Stimulated activated CD4-positive, alpha-beta T cell treated with anti-CD3 and anti-CD28 coated beads, Interleukin-4, amount 100 ng/mL, for 48 hours (primary cell): ENCODE data around the gene POLR2E.

Experiments
- DNase-seq, 2 donors: peaks; one replicate each; pipeline ENCODE4 v3.0.0-alpha.2; 2020; ENCODE audit warnings: low read depth in 2 of 2

The POLR2E gene

GRCh38 chr19:1064661-1065605 is 30.2 kb downstream of the POLR2E start:
- DNase-seq, result peak; percentile 58 to 67

- DNase-seq, result no peak
Observed at GRCh38 chr19:1063909-1064660, 31.1 kb downstream of the POLR2E start.

GRCh38 chr19:1063030-1063908 is 31.9 kb downstream of the POLR2E start:
- peak in 1 of 2 donors; percentile 65 for DNase-seq

- DNase-seq, result no peak
Observed at GRCh38 chr19:1062387-1063029, 32.7 kb downstream of the POLR2E start.

GRCh38 chr19:1061987-1062386 is 33.2 kb downstream of the POLR2E start:
- no peak for DNase-seq

- DNase-seq, result no peak
Observed at GRCh38 chr19:1060689-1061088, 34.5 kb downstream of the POLR2E start.

- no peak for DNase-seq
Observed at GRCh38 chr19:1058112-1058511, 37.1 kb downstream of the POLR2E start.

GRCh38 chr19:1057176-1057855 is 37.9 kb downstream of the POLR2E start:
- no peak for DNase-seq

- no peak for DNase-seq
Observed at GRCh38 chr19:1055886-1056620, 39.1 kb downstream of the POLR2E start.

GRCh38 chr19:1055028-1055425 is 40.1 kb downstream of the POLR2E start:
- no peak for DNase-seq

- DNase-seq, result no peak
Observed at GRCh38 chr19:1054102-1055027, 40.8 kb downstream of the POLR2E start.

GRCh38 chr19:1053176-1054101 is 41.7 kb downstream of the POLR2E start:
- no peak for DNase-seq

GRCh38 chr19:1052349-1052975 is 42.7 kb downstream of the POLR2E start:
- no peak for DNase-seq

- DNase-seq, result no peak
Observed at GRCh38 chr19:1051791-1052190, 43.4 kb downstream of the POLR2E start.

GRCh38 chr19:1050989-1051788 is 44.0 kb downstream of the POLR2E start:
- no peak for DNase-seq

GRCh38 chr19:1049800-1050199 is 45.4 kb downstream of the POLR2E start:
- no peak for DNase-seq
